ENCODE data around the gene CDK6. TPM values are rescaled to one million over a fixed set of nuclear protein-coding genes. Genes with fewer than 3 reads are reported as not detected.

The CDK6 gene
- total RNA-seq, 1 experiment from 2014 or later: 10.5 TPM

DNA sequence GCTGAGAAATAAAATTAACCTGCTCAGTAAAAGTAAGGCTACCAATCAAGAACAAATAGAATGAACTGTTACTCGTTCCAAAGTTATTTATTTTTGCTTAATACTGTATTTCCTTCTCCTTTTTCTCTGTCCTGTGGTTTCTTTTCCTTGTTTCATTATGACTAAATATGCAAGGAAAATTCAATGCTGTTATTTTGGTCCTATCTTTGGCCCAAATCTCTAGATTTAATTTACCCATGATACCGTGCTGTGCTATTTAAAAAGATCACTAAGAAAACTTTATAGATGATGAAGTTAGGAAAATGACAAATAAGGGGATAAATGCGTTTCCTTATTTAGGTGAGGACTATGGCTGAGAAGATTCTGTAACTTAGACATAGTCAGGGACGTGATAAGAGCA lies 200.8 kb downstream of the CDK6 start:
- CTCF ChIA-PET: no interaction called here
- DNase-seq (ENCODE audit: low spot score): no peak
- Histone ChIP-seq H3K27ac (ENCODE audit: low read depth, low read length, poor library complexity, severe bottlenecking) (peak overlapping the region; percentile 57), H3K4me3 (ENCODE audit: low read depth, low read length, poor library complexity, severe bottlenecking) (no peak overlapping the region), H3K4me1 (ENCODE audit: insufficient read depth, low read length, poor library complexity, severe bottlenecking) (peaks cover 46% of the 10 kb centered on the region), H3K27me3 (replicated peaks; ENCODE audit: insufficient read depth, low read depth, low read length, poor library complexity) (no peaks in the 10 kb centered on the region), H3K9me3 (ENCODE audit: low read depth, low read length, poor library complexity, severe bottlenecking) (no peaks in the 10 kb centered on the region), H3K36me3 (ENCODE audit: insufficient read depth, low read length, poor library complexity, severe bottlenecking) (no peaks in the 10 kb centered on the region)
- BruUV-seq (replicated peaks): no TSS peak
- POLR2A ChIA-PET (ENCODE audit: low non-redundant PET): interaction anchor here (0.5 to 0.6 kb wide), 2 partner anchors 40 to 217 kb away, joined by 3 to 4 read pairs; no protein-coding TSS in a partner anchor
- no peak for TF ChIP-seq EZH2 (IDR thresholded peaks at IDR 0.05; ENCODE audit: borderline replicate concordance, low read depth, low read length, poor library complexity, severe bottlenecking)
- TF ChIP-seq, protein P1, sequence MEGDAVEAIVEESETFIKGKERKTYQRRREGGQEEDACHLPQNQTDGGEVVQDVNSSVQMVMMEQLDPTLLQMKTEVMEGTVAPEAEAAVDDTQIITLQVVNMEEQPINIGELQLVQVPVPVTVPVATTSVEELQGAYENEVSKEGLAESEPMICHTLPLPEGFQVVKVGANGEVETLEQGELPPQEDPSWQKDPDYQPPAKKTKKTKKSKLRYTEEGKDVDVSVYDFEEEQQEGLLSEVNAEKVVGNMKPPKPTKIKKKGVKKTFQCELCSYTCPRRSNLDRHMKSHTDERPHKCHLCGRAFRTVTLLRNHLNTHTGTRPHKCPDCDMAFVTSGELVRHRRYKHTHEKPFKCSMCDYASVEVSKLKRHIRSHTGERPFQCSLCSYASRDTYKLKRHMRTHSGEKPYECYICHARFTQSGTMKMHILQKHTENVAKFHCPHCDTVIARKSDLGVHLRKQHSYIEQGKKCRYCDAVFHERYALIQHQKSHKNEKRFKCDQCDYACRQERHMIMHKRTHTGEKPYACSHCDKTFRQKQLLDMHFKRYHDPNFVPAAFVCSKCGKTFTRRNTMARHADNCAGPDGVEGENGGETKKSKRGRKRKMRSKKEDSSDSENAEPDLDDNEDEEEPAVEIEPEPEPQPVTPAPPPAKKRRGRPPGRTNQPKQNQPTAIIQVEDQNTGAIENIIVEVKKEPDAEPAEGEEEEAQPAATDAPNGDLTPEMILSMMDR (conservative IDR thresholded peaks at IDR 0.05; ENCODE audit: low read depth, low read length): no peak
- intact Hi-C loops (cut with micrococcal nuclease; ENCODE audit: unreplicated experiment): no loop called here

DNA sequence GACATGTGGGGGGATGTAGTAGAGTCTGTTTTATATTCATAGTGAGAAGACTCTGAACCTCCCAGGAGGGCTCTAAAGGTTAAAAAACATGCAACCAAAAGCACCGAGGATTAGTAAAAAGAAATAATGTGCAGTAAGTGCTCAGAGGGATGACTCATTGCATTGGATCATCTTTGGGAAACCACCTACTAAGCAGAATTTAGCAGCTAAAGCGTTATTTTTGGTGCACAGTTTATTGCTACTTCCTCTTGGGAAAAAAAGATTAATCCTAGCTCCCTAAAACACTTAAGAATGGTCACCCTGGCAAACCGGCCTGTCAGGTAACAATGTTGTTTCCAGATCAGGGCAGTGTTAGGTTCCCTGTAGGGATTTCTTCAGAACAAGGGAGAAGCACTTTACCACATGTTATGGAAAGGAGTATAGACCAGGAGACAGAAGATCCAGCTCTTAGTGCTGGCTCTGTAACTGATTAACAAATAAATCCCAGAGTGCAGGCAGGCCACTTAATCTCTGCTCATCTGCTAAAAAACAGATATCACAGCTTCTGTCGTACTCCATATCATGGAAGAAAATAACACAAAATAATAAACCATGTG lies 201.4 kb downstream of the CDK6 start:
- BruUV-seq (replicated peaks): no TSS peak
- TF ChIP-seq EZH2 (IDR thresholded peaks at IDR 0.05; ENCODE audit: borderline replicate concordance, low read depth, low read length, poor library complexity, severe bottlenecking): no peak
- TF ChIP-seq, protein P1 (conservative IDR thresholded peaks at IDR 0.05; ENCODE audit: low read depth, low read length): no peak
- H3K36me3 ChIP-seq (ENCODE audit: insufficient read depth, low read length, poor library complexity, severe bottlenecking): no peaks in the 10 kb centered on the region
- POLR2A ChIA-PET (ENCODE audit: low non-redundant PET): interaction anchor here (0.6 kb wide), 1 partner anchor 41 kb away, joined by 3 read pairs; no protein-coding TSS in a partner anchor
- intact Hi-C loops (cut with micrococcal nuclease; ENCODE audit: unreplicated experiment): loop anchor here (5.0 kb wide), 1 partner anchor 62 kb away; no protein-coding TSS in a partner anchor
- H3K9me3 ChIP-seq (ENCODE audit: low read depth, low read length, poor library complexity, severe bottlenecking): no peaks in the 10 kb centered on the region
- H3K27ac ChIP-seq (ENCODE audit: low read depth, low read length, poor library complexity, severe bottlenecking): peak overlapping the region; percentile 57
- CTCF ChIA-PET: no interaction called here
- peaks cover 46% of the 10 kb centered on the region for H3K4me1 ChIP-seq (ENCODE audit: insufficient read depth, low read length, poor library complexity, severe bottlenecking)
- peak overlapping the region; percentile 1 for H3K4me3 ChIP-seq (ENCODE audit: low read depth, low read length, poor library complexity, severe bottlenecking)
- no peaks in the 10 kb centered on the region for H3K27me3 ChIP-seq (replicated peaks; ENCODE audit: insufficient read depth, low read depth, low read length, poor library complexity)
- DNase-seq (ENCODE audit: low spot score): peak; percentile 91

DNA sequence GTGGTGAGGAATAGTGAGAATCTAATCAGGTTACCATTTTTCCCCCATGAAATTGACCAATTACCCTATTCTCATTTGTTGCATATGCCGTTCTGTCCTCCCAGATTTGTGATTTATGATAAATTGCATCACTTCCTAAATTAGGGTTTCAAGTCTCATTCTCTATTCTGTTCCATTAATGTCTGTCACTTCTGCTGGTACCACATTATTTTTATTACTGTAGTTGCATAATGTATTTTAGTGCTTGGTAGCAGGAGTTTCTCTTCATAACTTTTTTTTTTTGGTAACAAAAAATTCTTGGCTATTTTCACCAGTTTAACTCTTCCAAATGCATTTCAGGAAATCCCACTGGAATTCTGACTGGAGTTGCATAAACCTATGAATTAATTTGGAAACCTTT lies 202.2 kb downstream of the CDK6 start:
- TF ChIP-seq, protein P1 (conservative IDR thresholded peaks at IDR 0.05; ENCODE audit: low read depth, low read length): no peak
- no peak for TF ChIP-seq EZH2 (IDR thresholded peaks at IDR 0.05; ENCODE audit: borderline replicate concordance, low read depth, low read length, poor library complexity, severe bottlenecking)
- intact Hi-C loops (cut with micrococcal nuclease; ENCODE audit: unreplicated experiment): loop anchor here (5.0 kb wide), 1 partner anchor 63 kb away; no protein-coding TSS in a partner anchor
- H3K4me3 ChIP-seq (ENCODE audit: low read depth, low read length, poor library complexity, severe bottlenecking): peak overlapping the region; percentile 1
- BruUV-seq (replicated peaks): TSS peak; percentile 38
- peak overlapping the region; percentile 57 for H3K27ac ChIP-seq (ENCODE audit: low read depth, low read length, poor library complexity, severe bottlenecking)
- no peaks in the 10 kb centered on the region for H3K36me3 ChIP-seq (ENCODE audit: insufficient read depth, low read length, poor library complexity, severe bottlenecking)
- ChIA-PET POLR2A (ENCODE audit: low non-redundant PET) (no interaction called here), CTCF (no interaction called here)
- no peaks in the 10 kb centered on the region for H3K9me3 ChIP-seq (ENCODE audit: low read depth, low read length, poor library complexity, severe bottlenecking)
- peak; percentile 93 for DNase-seq (ENCODE audit: low spot score)
- H3K4me1 ChIP-seq (ENCODE audit: insufficient read depth, low read length, poor library complexity, severe bottlenecking): peaks cover 44% of the 10 kb centered on the region
- H3K27me3 ChIP-seq (replicated peaks; ENCODE audit: insufficient read depth, low read depth, low read length, poor library complexity): no peaks in the 10 kb centered on the region

Data from A673 (cell line).